KMS-11 (cell line): ENCODE measurements around the gene STRN4.

Experiments used
- H2AFZ ChIP-seq: fragments of 200-600 bp; sonication (generic); 2 replicates; pipeline ENCODE4 v1.6.1; 2016; ENCODE audit warnings: antibody characterized with exemption, mixed run types, low read depth
- H3K27ac ChIP-seq: fragments of 200-600 bp; sonication (generic); 2 replicates; pipeline ENCODE4 v1.6.1; 2016; ENCODE audit warnings: mild to moderate bottlenecking, mixed run types
- H3K27me3 ChIP-seq: fragments of 200-600 bp; sonication (generic); 2 replicates; pipeline ENCODE4 v1.6.1; 2017; ENCODE audit warnings: mild to moderate bottlenecking, low read depth, mixed run types, moderate library complexity; ENCODE audit not compliant: insufficient read depth
- H3K36me3 ChIP-seq: fragments of 200-600 bp; sonication (generic); 2 replicates; pipeline ENCODE4 v1.6.1; 2017; ENCODE audit warnings: mild to moderate bottlenecking, mixed run types; ENCODE audit not compliant: insufficient read depth
- H3K4me1 ChIP-seq: fragments of 200-600 bp; sonication (generic); 2 replicates; pipeline ENCODE4 v1.6.1; 2016; ENCODE audit warnings: mild to moderate bottlenecking, low read depth, mixed run types; ENCODE audit not compliant: poor library complexity, severe bottlenecking
- H3K4me2 ChIP-seq: fragments of 200-600 bp; sonication (generic); 2 replicates; pipeline ENCODE4 v1.7.0; 2016; ENCODE audit warnings: mild to moderate bottlenecking, mixed run types
- H3K4me3 ChIP-seq: fragments of 200-600 bp; sonication (generic); IDR thresholded peaks from 2 replicates; pipeline ENCODE4 v1.6.1; 2017; ENCODE audit warnings: low read depth, low read length, mixed read lengths; ENCODE audit not compliant: insufficient read depth
- H3K79me2 ChIP-seq: fragments of 200-600 bp; sonication (generic); 2 replicates; pipeline ENCODE4 v1.6.1; 2016; ENCODE audit warnings: low read depth, mixed run types; ENCODE audit not compliant: insufficient read depth
- H3K9ac ChIP-seq: fragments of 200-600 bp; sonication (generic); 2 replicates; pipeline ENCODE4 v1.6.1; 2016; ENCODE audit warnings: mild to moderate bottlenecking, mixed run types
- H4K20me1 ChIP-seq: fragments of 200-600 bp; sonication (generic); 2 replicates; pipeline ENCODE4 v1.6.1; 2016; ENCODE audit warnings: mild to moderate bottlenecking, mixed run types; ENCODE audit not compliant: insufficient read depth
- TF ChIP-seq, protein P1 (sequence below): fragments of 200-600 bp; sonication (generic); conservative IDR thresholded peaks from 2 replicates; pipeline ENCODE4 v1.6.1; 2017; ENCODE audit warnings: low read depth, mild to moderate bottlenecking, antibody characterized with exemption, low read length, moderate library complexity, mixed read lengths

The STRN4 gene

DNA sequence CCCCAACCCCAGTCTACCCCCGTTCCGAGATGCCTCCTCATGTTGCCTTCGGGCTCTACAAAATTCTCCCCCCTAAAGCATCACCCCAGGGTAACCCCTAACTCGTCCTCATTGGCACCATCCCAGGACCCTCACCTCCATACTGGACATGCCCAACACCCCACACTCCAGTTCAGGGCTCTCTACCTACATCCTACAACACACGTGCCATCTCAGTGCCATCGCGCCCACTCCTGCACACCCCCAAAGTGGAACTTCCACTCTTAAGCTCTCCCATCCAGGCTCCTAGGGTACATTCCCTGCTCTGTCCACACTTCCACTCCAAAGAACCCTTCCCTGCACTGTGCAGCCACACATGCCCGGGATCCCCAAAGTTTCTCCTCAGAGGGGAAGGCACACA, 1.2 kb downstream of the STRN4 start:
- Histone ChIP-seq H2AFZ (no peak overlapping the region), H4K20me1 (peaks cover 38% of the 10 kb centered on the region), H3K27ac (no peak overlapping the region)

DNA sequence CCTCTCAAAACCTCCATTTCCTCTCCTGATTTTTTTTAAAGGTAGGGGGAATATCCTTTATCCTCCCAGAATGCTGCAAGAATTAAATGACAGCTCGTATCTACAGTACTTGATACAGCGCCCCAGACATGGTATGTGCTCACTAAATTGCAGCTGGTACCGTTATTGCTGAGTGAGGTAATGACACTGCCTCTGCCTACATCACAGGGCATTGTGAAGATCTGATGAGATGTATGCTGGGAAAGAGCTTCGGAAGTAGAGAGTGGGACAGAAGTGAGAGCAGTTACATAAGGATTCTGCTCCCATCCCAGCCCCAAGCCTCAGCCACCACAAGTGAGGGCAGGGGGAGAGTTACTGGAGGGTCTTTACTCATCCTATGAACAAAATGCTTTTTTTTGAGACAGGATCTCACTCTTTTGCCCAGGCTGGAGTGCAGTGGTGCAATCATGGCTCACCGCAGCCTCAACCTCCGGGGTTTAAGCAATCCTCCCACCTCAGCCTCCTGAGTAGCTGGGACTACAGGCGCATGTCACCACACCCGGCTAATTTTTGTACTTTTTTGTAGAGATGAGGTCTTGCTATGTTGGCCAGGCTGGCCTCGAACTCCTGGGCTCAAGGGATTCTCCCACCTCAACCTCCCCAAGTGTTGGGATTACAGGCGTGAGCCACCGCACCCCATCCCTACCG, 2.1 kb downstream of the STRN4 start:
- Histone ChIP-seq H3K4me3 (no peak overlapping the region), H3K36me3 (no peaks in the 10 kb centered on the region), H3K9ac (no peak overlapping the region), H3K27ac (no peak overlapping the region), H2AFZ (no peak overlapping the region), H3K79me2 (peaks cover 72% of the 10 kb centered on the region), H4K20me1 (peaks cover 46% of the 10 kb centered on the region), H3K4me2 (peak overlapping the region; percentile 81), H3K27me3 (no peaks in the 10 kb centered on the region), H3K4me1 (peaks cover 30% of the 10 kb centered on the region)
- TF ChIP-seq, protein P1, sequence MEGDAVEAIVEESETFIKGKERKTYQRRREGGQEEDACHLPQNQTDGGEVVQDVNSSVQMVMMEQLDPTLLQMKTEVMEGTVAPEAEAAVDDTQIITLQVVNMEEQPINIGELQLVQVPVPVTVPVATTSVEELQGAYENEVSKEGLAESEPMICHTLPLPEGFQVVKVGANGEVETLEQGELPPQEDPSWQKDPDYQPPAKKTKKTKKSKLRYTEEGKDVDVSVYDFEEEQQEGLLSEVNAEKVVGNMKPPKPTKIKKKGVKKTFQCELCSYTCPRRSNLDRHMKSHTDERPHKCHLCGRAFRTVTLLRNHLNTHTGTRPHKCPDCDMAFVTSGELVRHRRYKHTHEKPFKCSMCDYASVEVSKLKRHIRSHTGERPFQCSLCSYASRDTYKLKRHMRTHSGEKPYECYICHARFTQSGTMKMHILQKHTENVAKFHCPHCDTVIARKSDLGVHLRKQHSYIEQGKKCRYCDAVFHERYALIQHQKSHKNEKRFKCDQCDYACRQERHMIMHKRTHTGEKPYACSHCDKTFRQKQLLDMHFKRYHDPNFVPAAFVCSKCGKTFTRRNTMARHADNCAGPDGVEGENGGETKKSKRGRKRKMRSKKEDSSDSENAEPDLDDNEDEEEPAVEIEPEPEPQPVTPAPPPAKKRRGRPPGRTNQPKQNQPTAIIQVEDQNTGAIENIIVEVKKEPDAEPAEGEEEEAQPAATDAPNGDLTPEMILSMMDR: no peak

More for the DNA sequence above, 1.2 kb downstream of the STRN4 start:
- peaks cover 30% of the 10 kb centered on the region for H3K4me1 ChIP-seq
- H3K4me3 ChIP-seq: peak overlapping the region; percentile 72
- peaks cover 63% of the 10 kb centered on the region for H3K79me2 ChIP-seq
- no peaks in the 10 kb centered on the region for H3K27me3 ChIP-seq
- H3K9ac ChIP-seq: peak overlapping the region; percentile 94
- no peaks in the 10 kb centered on the region for H3K36me3 ChIP-seq
- peak overlapping the region; percentile 81 for H3K4me2 ChIP-seq
- TF ChIP-seq, protein P1: no peak

DNA sequence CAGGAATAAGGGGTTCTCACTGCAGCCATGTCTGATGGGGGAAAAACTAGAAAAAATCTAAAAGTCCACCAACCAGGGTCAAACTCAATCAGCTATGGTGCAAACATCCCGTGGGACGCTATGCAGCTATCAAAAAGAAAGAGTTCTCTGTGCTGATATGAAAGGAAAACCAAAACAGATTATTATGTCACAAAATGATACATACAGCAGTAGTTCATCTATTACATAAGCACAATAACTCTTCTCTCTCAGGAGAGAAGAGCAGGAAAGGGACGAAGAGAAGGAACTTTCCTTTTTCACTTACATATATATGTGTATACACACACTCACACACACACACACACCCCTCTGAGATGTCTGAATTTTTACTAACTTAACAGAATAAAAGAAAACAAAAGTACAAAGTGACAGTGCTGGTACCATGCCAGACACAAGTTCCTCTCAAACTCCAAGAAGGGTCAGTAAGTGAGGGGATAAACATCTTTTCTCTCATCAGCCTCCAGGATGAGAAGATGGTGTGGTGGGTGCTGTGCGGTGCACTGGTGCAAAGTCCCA, 3.2 kb downstream of the STRN4 start:
- Histone ChIP-seq H3K27me3 (no peaks in the 10 kb centered on the region), H3K4me3 (no peak overlapping the region), H3K4me1 (peaks cover 30% of the 10 kb centered on the region), H3K36me3 (no peaks in the 10 kb centered on the region), H4K20me1 (peaks cover 46% of the 10 kb centered on the region), H3K27ac (no peak overlapping the region), H3K4me2 (no peak overlapping the region), H2AFZ (no peak overlapping the region), H3K9ac (no peak overlapping the region), H3K79me2 (peaks cover 83% of the 10 kb centered on the region)
- TF ChIP-seq, protein P1: no peak

DNA sequence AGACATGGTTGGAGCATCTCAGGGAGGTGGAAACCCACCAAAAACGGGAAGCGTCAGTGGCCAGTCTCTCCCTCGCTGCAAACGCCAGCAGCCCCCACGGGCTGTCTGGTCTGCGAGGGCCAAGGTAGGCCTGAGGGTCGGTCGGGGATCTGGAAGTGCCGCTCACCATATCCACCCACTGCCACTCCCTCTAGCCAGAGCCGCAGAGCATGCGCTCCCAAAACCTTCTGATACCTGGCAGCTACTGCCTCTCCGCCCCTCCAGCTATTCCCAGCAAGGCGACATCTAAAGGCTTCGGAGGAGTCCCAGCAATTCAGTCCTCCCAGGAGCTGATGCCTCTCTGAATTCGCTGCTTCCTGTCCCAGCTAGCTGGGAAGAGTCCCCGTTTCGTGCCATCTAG, 4.8 kb downstream of the STRN4 start:
- no peaks in the 10 kb centered on the region for H3K27me3 ChIP-seq
- H3K36me3 ChIP-seq: no peaks in the 10 kb centered on the region
- TF ChIP-seq, protein P1: no peak
- H3K4me3 ChIP-seq: no peak overlapping the region
- H3K79me2 ChIP-seq: peaks cover 88% of the 10 kb centered on the region
- peaks cover 46% of the 10 kb centered on the region for H4K20me1 ChIP-seq
- H3K4me1 ChIP-seq: peaks cover 19% of the 10 kb centered on the region
- H3K4me2 ChIP-seq: no peak overlapping the region
- H3K27ac ChIP-seq: no peak overlapping the region
- H2AFZ ChIP-seq: no peak overlapping the region
- H3K9ac ChIP-seq: no peak overlapping the region
